Measurements from ENCODE around the gene DCUN1D3. TPM values are rescaled to one million over a fixed set of nuclear protein-coding genes. Genes with fewer than 3 reads are reported as not detected.

The DCUN1D3 gene
- total RNA-seq, 1 experiment from 2014 or later = 17.0 TPM

- Mint-ChIP-seq H3K27ac (ENCODE audit: unreplicated experiment) (no peak overlapping the region), H3K36me3 (ENCODE audit: insufficient read depth, unreplicated experiment) (peaks cover 5% of the 10 kb centered on the region), H3K27me3 (ENCODE audit: unreplicated experiment) (no peaks in the 10 kb centered on the region), H3K4me3 (ENCODE audit: low read depth, unreplicated experiment) (no peak overlapping the region), H3K4me1 (ENCODE audit: low read depth, unreplicated experiment) (peaks cover 16% of the 10 kb centered on the region), H3K9me3 (ENCODE audit: low read depth, unreplicated experiment) (no peaks in the 10 kb centered on the region)
- DNase-seq = no peak
- CTCF ChIA-PET = interaction anchor here (1.3 to 1.6 kb wide), 2 partner anchors 10 to 12 kb away, joined by 3 read pairs; no protein-coding TSS in a partner anchor
- TF ChIP-seq CTCF (IDR thresholded peaks at IDR 0.05; ENCODE audit: unreplicated experiment) = no peak
- intact Hi-C loops (cut with micrococcal nuclease; ENCODE audit: unreplicated experiment) = loop anchor here (5.0 to 10.0 kb wide), 3 partner anchors 103 to 303 kb away; partner anchors contain the start of gene LDAF1
- no TSS peak for BruUV-seq (replicated peaks)
These were observed 46.1 kb downstream of the DCUN1D3 start for GRCh38 chr16:20853981-20854620.

- TF ChIP-seq CTCF (IDR thresholded peaks at IDR 0.05; ENCODE audit: unreplicated experiment) = no peak
- no peaks in the 10 kb centered on the region for H3K27me3 Mint-ChIP-seq (ENCODE audit: unreplicated experiment)
- no peaks in the 10 kb centered on the region for H3K9me3 Mint-ChIP-seq (ENCODE audit: low read depth, unreplicated experiment)
- H3K4me1 Mint-ChIP-seq (ENCODE audit: low read depth, unreplicated experiment) = peaks cover 16% of the 10 kb centered on the region
- H3K27ac Mint-ChIP-seq (ENCODE audit: unreplicated experiment) = no peak overlapping the region
- peaks cover 5% of the 10 kb centered on the region for H3K36me3 Mint-ChIP-seq (ENCODE audit: insufficient read depth, unreplicated experiment)
- intact Hi-C loops (cut with micrococcal nuclease; ENCODE audit: unreplicated experiment) = loop anchor here (5.0 to 10.0 kb wide), 3 partner anchors 104 to 304 kb away; partner anchors contain the start of gene LDAF1
- CTCF ChIA-PET = interaction anchor here (1.3 kb wide), 1 partner anchor 11 kb away, joined by 3 read pairs; no protein-coding TSS in a partner anchor
- no peak overlapping the region for H3K4me3 Mint-ChIP-seq (ENCODE audit: low read depth, unreplicated experiment)
- BruUV-seq (replicated peaks) = no TSS peak
- no peak for DNase-seq
These were observed 47.0 kb downstream of the DCUN1D3 start for GRCh38 chr16:20853143-20853542.

- BruUV-seq (replicated peaks) = no TSS peak
- no peak overlapping the region for H3K27ac Mint-ChIP-seq (ENCODE audit: unreplicated experiment)
These were observed 48.6 kb downstream of the DCUN1D3 start for GRCh38 chr16:20851601-20852000.

GRCh38 chr16:20850981-20851380 lies 49.2 kb downstream of the DCUN1D3 start:
- Mint-ChIP-seq H3K9me3 (ENCODE audit: low read depth, unreplicated experiment) (no peaks in the 10 kb centered on the region), H3K4me3 (ENCODE audit: low read depth, unreplicated experiment) (no peak overlapping the region), H3K27ac (ENCODE audit: unreplicated experiment) (no peak overlapping the region), H3K36me3 (ENCODE audit: insufficient read depth, unreplicated experiment) (peaks cover 10% of the 10 kb centered on the region), H3K27me3 (ENCODE audit: unreplicated experiment) (no peaks in the 10 kb centered on the region), H3K4me1 (ENCODE audit: low read depth, unreplicated experiment) (peaks cover 16% of the 10 kb centered on the region)
- no TSS peak for BruUV-seq (replicated peaks)
- CTCF ChIA-PET = interaction anchor here (0.5 to 2.5 kb wide), 12 partner anchors 15 to 411 kb away, joined by 3 to 10 read pairs (median 4); partner anchors contain the start of genes DCUN1D3, ERI2 and REXO5
- TF ChIP-seq CTCF (IDR thresholded peaks at IDR 0.05; ENCODE audit: unreplicated experiment) = no peak
- intact Hi-C loops (cut with micrococcal nuclease; ENCODE audit: unreplicated experiment) = loop anchor here (1.0 to 10.0 kb wide), 6 partner anchors 54 to 306 kb away; partner anchors contain the start of gene LDAF1
- DNase-seq = no peak

More at GRCh38 chr16:20851601-20852000, 48.6 kb downstream of the DCUN1D3 start:
- Mint-ChIP-seq H3K36me3 (ENCODE audit: insufficient read depth, unreplicated experiment) (peaks cover 10% of the 10 kb centered on the region), H3K4me1 (ENCODE audit: low read depth, unreplicated experiment) (peaks cover 16% of the 10 kb centered on the region), H3K4me3 (ENCODE audit: low read depth, unreplicated experiment) (no peak overlapping the region), H3K9me3 (ENCODE audit: low read depth, unreplicated experiment) (no peaks in the 10 kb centered on the region), H3K27me3 (ENCODE audit: unreplicated experiment) (no peaks in the 10 kb centered on the region)
- CTCF ChIA-PET = interaction anchor here (0.5 to 2.5 kb wide), 13 partner anchors 14 to 1306 kb away, joined by 3 to 10 read pairs (median 4); partner anchors contain the start of gene DCUN1D3
- intact Hi-C loops (cut with micrococcal nuclease; ENCODE audit: unreplicated experiment) = loop anchor here (2.0 to 10.0 kb wide), 4 partner anchors 53 to 306 kb away; partner anchors contain the start of gene LDAF1
- DNase-seq = peak; percentile 69
- TF ChIP-seq CTCF (IDR thresholded peaks at IDR 0.05; ENCODE audit: unreplicated experiment) = no peak
